GM12892 (cell line): Measurements from ENCODE around the gene MRM1.

ENCODE experiments used
- POLR2A ChIP-seq: IDR thresholded peaks from 2 replicates; pipeline ENCODE4 v1.6.1; 2011; ENCODE audit warnings: low read depth, low read length, control low read depth
- POLR2AphosphoS5 ChIP-seq: IDR thresholded peaks from 2 replicates; pipeline ENCODE4 v1.6.1; 2011; ENCODE audit warnings: low read depth, low read length, control low read depth
- TAF1 ChIP-seq: IDR thresholded peaks from 2 replicates; pipeline ENCODE4 v1.6.1; 2011; ENCODE audit warnings: low read depth, mild to moderate bottlenecking, control low read depth, low read length, borderline replicate concordance

DNA sequence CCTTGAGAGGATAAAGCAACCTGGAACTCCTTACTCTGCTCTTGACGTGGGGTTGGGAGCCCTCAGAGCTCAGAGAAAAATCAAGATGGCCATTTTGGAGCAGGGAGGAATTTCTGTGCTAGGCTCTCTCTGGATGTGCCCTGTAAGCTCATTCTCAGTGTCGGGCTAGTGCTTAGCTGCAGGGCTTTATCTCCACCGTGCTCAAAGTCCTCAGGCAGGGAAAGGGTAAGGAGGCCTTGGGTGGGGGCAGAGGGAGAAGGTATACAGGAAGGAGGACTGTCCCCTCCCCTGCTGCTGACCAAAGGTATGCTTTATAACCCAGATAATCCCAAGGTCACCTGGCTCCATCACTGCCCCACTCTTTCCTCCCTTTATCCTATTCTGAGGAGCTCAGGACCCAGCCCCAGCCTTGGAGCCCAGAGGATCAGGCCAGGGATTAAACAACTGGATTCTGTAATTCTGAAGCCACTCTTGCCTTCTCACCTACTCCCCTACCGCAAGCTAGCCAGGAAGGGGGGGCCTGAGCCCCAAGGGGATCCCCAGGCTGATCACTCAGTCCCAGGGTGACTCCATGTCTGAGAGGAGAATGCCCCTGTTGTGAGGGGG lies 8.6 kb upstream of the MRM1 start:
- no peak for TF ChIP-seq POLR2A
- TF ChIP-seq TAF1 = no peak
- TF ChIP-seq POLR2AphosphoS5 = no peak
